Fibroblast of villous mesenchyme (primary cell): ENCODE data around the gene CD79B. TPM values are rescaled to one million over a fixed set of nuclear protein-coding genes. Genes with fewer than 3 reads are reported as not detected.

Experiments used
- DNase-seq: peaks from one replicate; pipeline ENCODE4 v3.0.0-alpha.2; 2010; ENCODE audit warnings: low read depth
- H3K4me3 ChIP-seq: 2 replicates; pipeline ENCODE4 v1.5.1; 2011; ENCODE audit warnings: low read depth, mild to moderate bottlenecking, low read length
- total RNA-seq: library from RNA; depleted of rRNA; stranded (reverse); fragments of >200 nt; gene quantifications from 2 replicates; pipeline ENCODE4 v1.2.3, GENCODE V29; 2012
- TF ChIP-seq, protein P1 (sequence below): IDR thresholded peaks from 2 replicates; pipeline ENCODE4 v1.5.1; 2012; ENCODE audit warnings: low read depth, mild to moderate bottlenecking, low read length; ENCODE audit not compliant: insufficient read depth

Gene CD79B
- total RNA-seq, 1 donor = not detected

DNA sequence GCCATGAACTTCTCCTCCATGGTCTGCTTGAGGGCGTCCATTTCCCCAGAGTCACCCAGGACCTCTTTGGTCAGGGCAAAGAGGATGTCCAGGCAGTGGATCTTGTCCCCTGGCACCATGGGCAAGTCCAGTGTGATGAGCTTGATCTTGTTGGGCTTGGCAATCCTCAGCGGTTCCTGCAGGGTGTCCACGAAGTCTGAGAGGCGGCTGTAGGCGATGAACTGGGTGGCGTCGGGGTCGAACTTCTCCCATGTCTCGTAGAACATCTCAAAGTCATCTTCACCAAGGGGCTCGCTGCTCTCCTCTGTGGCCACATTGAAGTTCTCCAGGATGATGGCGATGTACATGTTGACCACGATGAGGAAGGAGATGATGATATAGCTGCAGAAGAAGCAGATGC, 9.0 kb upstream of the CD79B start:
- no peak overlapping the region for H3K4me3 ChIP-seq
- TF ChIP-seq, protein P1, sequence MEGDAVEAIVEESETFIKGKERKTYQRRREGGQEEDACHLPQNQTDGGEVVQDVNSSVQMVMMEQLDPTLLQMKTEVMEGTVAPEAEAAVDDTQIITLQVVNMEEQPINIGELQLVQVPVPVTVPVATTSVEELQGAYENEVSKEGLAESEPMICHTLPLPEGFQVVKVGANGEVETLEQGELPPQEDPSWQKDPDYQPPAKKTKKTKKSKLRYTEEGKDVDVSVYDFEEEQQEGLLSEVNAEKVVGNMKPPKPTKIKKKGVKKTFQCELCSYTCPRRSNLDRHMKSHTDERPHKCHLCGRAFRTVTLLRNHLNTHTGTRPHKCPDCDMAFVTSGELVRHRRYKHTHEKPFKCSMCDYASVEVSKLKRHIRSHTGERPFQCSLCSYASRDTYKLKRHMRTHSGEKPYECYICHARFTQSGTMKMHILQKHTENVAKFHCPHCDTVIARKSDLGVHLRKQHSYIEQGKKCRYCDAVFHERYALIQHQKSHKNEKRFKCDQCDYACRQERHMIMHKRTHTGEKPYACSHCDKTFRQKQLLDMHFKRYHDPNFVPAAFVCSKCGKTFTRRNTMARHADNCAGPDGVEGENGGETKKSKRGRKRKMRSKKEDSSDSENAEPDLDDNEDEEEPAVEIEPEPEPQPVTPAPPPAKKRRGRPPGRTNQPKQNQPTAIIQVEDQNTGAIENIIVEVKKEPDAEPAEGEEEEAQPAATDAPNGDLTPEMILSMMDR = no peak
- no peak for DNase-seq

- TF ChIP-seq, protein P1 = no peak
- DNase-seq = no peak
- no peak overlapping the region for H3K4me3 ChIP-seq
Measured at GRCh38 chr17:63940584-63940983, 8.5 kb upstream of the CD79B start.

- TF ChIP-seq, protein P1 = no peak
- H3K4me3 ChIP-seq = no peak overlapping the region
- no peak for DNase-seq
Measured at GRCh38 chr17:63939884-63940283, 7.8 kb upstream of the CD79B start.

DNA sequence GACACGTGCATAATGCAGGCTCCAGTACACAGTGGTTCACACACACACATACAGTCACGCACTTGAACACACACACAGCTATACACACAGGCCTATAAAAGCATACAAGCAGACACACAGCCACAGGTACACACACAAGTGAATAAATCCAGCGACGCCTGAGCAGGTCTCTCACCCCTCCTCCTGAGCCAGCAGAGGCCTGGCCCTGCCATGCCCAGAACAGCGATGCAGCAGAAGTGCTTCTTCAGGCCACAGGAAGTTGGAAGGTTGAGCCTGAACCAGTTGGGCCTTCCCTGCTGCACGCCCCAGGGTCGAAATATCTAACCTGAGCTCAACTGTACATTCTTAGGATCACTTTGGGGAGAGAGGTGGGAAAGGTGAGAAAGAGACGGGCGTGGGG, 7.3 kb upstream of the CD79B start:
- H3K4me3 ChIP-seq = no peak overlapping the region
- DNase-seq = no peak

GRCh38 chr17:63937920-63938319, 5.8 kb upstream of the CD79B start:
- no peak overlapping the region for H3K4me3 ChIP-seq
- no peak for DNase-seq
- TF ChIP-seq, protein P1 = no peak

More for the DNA sequence above, 7.3 kb upstream of the CD79B start:
- TF ChIP-seq, protein P1 = no peak

GRCh38 chr17:63937319-63937718, 5.2 kb upstream of the CD79B start:
- DNase-seq = no peak
- H3K4me3 ChIP-seq = no peak overlapping the region
- TF ChIP-seq, protein P1 = no peak
